PC-9 (cell line): ENCODE results near the gene VWA3B. TPM values are rescaled to one million over a fixed set of nuclear protein-coding genes. Genes with fewer than 3 reads are reported as not detected.
A peak's percentile ranks its signal among the peaks of the same experiment; 100 is the strongest.
"Not testable (repeated sequence)": the region's sequence is repeated elsewhere in the genome, so short reads cannot be mapped to it uniquely, and the experiment has no call there.

ENCODE experiments used
- BruUV-seq: library from RNA; stranded (reverse); fragments of 400-500 nt; replicated peaks from 2 replicates; lab custom pipeline; 2021; lab: Mats Ljungman, UMichigan
- CTCF ChIA-PET: fragments of 300-600 bp; sonication (Branson Sonifier 250); formaldehyde crosslinking; loops from one replicate; lab custom pipeline; 2022; ENCODE audit warnings: antibody characterized with exemption; lab: Charles Lee
- POLR2A ChIA-PET: fragments of 300-600 bp; sonication (Branson Sonifier 250); formaldehyde crosslinking; loops from one replicate; lab custom pipeline; 2022; ENCODE audit warnings: antibody characterized with exemption; ENCODE audit not compliant: unreplicated experiment; lab: Charles Lee
- DNase-seq, 2 experiments: peaks; one replicate each; pipeline versions ENCODE4 v3.0.0 to v3.0.0-alpha.2; 2015 to 2022; ENCODE audit warnings: mixed read lengths in 1 of 2
- H2AFZ ChIP-seq: fragments of 200-600 bp; sonication (generic); 2 replicates; pipeline ENCODE4 v1.8.1; 2017; ENCODE audit warnings: antibody characterized with exemption
- H3F3A ChIP-seq: fragments of 200-600 bp; sonication (generic); 2 replicates; pipeline ENCODE4 v1.8.1; 2017; ENCODE audit warnings: antibody characterized with exemption, mild to moderate bottlenecking, low read depth; ENCODE audit not compliant: insufficient read depth
- H3K27ac ChIP-seq: fragments of 200-600 bp; sonication (generic); 2 replicates; pipeline ENCODE4 v1.6.1; 2016; ENCODE audit warnings: mixed run types
- H3K27me3 ChIP-seq: fragments of 200-600 bp; sonication (generic); 2 replicates; pipeline ENCODE4 v1.6.1; 2016; ENCODE audit warnings: low read depth, mixed run types; ENCODE audit not compliant: insufficient read depth
- H3K36me3 ChIP-seq: fragments of 200-600 bp; sonication (generic); 2 replicates; pipeline ENCODE4 v1.6.1; 2016; ENCODE audit warnings: low read depth, mixed run types
- H3K4me1 ChIP-seq: fragments of 200-600 bp; sonication (generic); replicated peaks from 2 replicates; pipeline ENCODE4 v1.6.1; 2016; ENCODE audit warnings: mixed run types; ENCODE audit not compliant: insufficient read depth
- H3K4me2 ChIP-seq: fragments of 200-600 bp; sonication (generic); 2 replicates; pipeline ENCODE4 v1.6.1; 2017; ENCODE audit warnings: mixed run types
- H3K4me3 ChIP-seq: fragments of 200-600 bp; sonication (generic); 2 replicates; pipeline ENCODE4 v1.6.1; 2016; ENCODE audit warnings: mixed run types
- H3K79me2 ChIP-seq: fragments of 200-600 bp; sonication (generic); 2 replicates; pipeline ENCODE4 v1.6.1; 2017; ENCODE audit warnings: low read depth, mixed run types
- H3K9me2 ChIP-seq: fragments of 200-600 bp; sonication (generic); 2 replicates; pipeline ENCODE4 v1.8.1; 2017; ENCODE audit warnings: mild to moderate bottlenecking; ENCODE audit not compliant: insufficient read depth
- H3K9me3 ChIP-seq: fragments of 200-600 bp; sonication (generic); 2 replicates; pipeline ENCODE4 v1.8.1; 2016; ENCODE audit warnings: low read depth; ENCODE audit not compliant: insufficient read depth
- H4K20me1 ChIP-seq: fragments of 200-600 bp; sonication (generic); 2 replicates; pipeline ENCODE4 v1.8.1; 2017; ENCODE audit not compliant: insufficient read depth
- CTCF ChIP-seq: fragments of 200-600 bp; sonication (generic); conservative IDR thresholded peaks from 2 replicates; pipeline ENCODE4 v1.6.1; 2017; ENCODE audit warnings: mixed run types, antibody characterized with exemption, mild to moderate bottlenecking, moderate library complexity
- EZH2 ChIP-seq: fragments of 200-600 bp; sonication (generic); IDR thresholded peaks from 2 replicates; pipeline ENCODE4 v1.8.0; 2017; ENCODE audit warnings: antibody characterized with exemption, low read depth
- intact Hi-C: fragments of 100-400 bp; cut with micrococcal nuclease; formaldehyde crosslinking; loops from one replicate; pipeline ENCODE4 v1.10.0; 2022; ENCODE audit not compliant: unreplicated experiment
- total RNA-seq: library from RNA; stranded (reverse); gene quantifications from 2 replicates; pipeline ENCODE4 v1.2.3, GENCODE V29; 2021

Gene VWA3B
- total RNA-seq, 1 experiment from 2014 or later = not detected

GRCh38 chr2:98043101-98043500 is 43.9 kb upstream of the VWA3B start:
- CTCF ChIA-PET = no interaction called here
- TF ChIP-seq CTCF (no peak), EZH2 (no peak)
- Histone ChIP-seq H2AFZ (no peak overlapping the region), H3K9me2 (no peaks in the 10 kb centered on the region), H3K9me3 (no peaks in the 10 kb centered on the region; the same call in 1 of the 2 replicates), H3K4me1 (no peaks in the 10 kb centered on the region), H3K4me3 (no peak overlapping the region), H3F3A (no peaks in the 10 kb centered on the region), H3K27ac (no peak overlapping the region), H4K20me1 (no peaks in the 10 kb centered on the region), H3K27me3 (no peaks in the 10 kb centered on the region), H3K4me2 (no peak overlapping the region), H3K79me2 (no peaks in the 10 kb centered on the region), H3K36me3 (no peaks in the 10 kb centered on the region)
- intact Hi-C loops = no loop called here
- no peak for DNase-seq
- POLR2A ChIA-PET = interaction anchor here (0.6 kb wide), 1 partner anchor 1736 kb away, joined by 4 read pairs; no protein-coding TSS in a partner anchor
- BruUV-seq = no TSS peak

GRCh38 chr2:98044730-98045129 is 42.2 kb upstream of the VWA3B start:
- H3K4me3 ChIP-seq, H3K9me2 ChIP-seq, H2AFZ ChIP-seq, H3F3A ChIP-seq, H3K4me2 ChIP-seq, intact Hi-C loops, DNase-seq, BruUV-seq, CTCF ChIA-PET, H3K27me3 ChIP-seq, H3K4me1 ChIP-seq, H3K79me2 ChIP-seq, H4K20me1 ChIP-seq, H3K36me3 ChIP-seq, POLR2A ChIA-PET, H3K9me3 ChIP-seq, H3K27ac ChIP-seq: not testable (repeated sequence)

- Histone ChIP-seq H3K9me3 (no peaks in the 10 kb centered on the region), H2AFZ (no peak overlapping the region), H3K4me1 (peaks cover 8% of the 10 kb centered on the region; the same call in 1 of the 2 replicates), H3K79me2 (no peaks in the 10 kb centered on the region), H3K27me3 (no peaks in the 10 kb centered on the region), H4K20me1 (no peaks in the 10 kb centered on the region), H3F3A (no peaks in the 10 kb centered on the region), H3K9me2 (no peaks in the 10 kb centered on the region), H3K4me3 (no peak overlapping the region), H3K36me3 (no peaks in the 10 kb centered on the region), H3K27ac (no peak overlapping the region), H3K4me2 (no peak overlapping the region)
- intact Hi-C loops = no loop called here
- TF ChIP-seq EZH2 (no peak), CTCF (no peak)
- no TSS peak for BruUV-seq
- ChIA-PET POLR2A (no interaction called here), CTCF (no interaction called here)
- DNase-seq = peak in 1 of 2 experiments; percentile 72
Measured at GRCh38 chr2:98050070-98050469, 36.9 kb upstream of the VWA3B start.
